ENCODE data around the gene ARHGEF11.

DNA sequence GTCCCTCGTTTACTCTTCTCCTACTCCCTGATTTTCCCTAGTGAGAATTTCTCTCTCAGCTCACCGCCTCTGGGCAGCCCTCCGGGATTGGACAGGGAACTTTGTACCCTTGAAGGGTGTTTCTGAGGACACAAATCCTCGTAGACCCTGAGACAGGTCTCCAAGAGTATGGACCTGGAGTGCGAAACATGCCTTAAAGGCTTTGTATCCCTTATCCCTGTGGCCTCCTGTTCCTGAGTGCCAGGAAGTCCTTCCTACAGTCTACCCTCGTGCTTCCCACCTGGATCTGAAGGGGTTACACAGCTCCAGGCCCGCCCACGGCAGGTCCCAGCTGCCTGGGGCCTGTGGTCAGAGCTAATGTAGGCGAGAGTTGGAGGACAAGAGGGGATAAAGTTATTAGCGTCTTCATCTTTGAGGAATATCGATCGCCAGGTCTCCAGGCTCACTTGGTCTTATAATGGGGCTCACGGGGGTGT is 159.6 kb downstream of the ARHGEF11 start:
- TF ChIP-seq, protein P1, sequence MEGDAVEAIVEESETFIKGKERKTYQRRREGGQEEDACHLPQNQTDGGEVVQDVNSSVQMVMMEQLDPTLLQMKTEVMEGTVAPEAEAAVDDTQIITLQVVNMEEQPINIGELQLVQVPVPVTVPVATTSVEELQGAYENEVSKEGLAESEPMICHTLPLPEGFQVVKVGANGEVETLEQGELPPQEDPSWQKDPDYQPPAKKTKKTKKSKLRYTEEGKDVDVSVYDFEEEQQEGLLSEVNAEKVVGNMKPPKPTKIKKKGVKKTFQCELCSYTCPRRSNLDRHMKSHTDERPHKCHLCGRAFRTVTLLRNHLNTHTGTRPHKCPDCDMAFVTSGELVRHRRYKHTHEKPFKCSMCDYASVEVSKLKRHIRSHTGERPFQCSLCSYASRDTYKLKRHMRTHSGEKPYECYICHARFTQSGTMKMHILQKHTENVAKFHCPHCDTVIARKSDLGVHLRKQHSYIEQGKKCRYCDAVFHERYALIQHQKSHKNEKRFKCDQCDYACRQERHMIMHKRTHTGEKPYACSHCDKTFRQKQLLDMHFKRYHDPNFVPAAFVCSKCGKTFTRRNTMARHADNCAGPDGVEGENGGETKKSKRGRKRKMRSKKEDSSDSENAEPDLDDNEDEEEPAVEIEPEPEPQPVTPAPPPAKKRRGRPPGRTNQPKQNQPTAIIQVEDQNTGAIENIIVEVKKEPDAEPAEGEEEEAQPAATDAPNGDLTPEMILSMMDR (conservative IDR thresholded peaks at IDR 0.05) = no peak
- TF ChIP-seq EZH2 (IDR thresholded peaks at IDR 0.05; ENCODE audit: low read depth) = no peak
